ENCODE data around the gene LRP1. TPM values are rescaled to one million over a fixed set of nuclear protein-coding genes. Genes with fewer than 3 reads are reported as not detected.

LRP1 gene
- total and polyA plus RNA-seq, 8 donors = 108 to 325 (median 138) TPM

- peak in 2 of 4 donors; percentile 72 to 87 for DNase-seq
- H3K4me3 ChIP-seq = peak overlapping the region; percentile 79 to 80
- intact Hi-C loops (cut with DNase I) = no loop called here
- peaks cover 18 to 40% of the 10 kb centered on the region in 2 donors for H3K4me1 ChIP-seq
- no peaks in the 10 kb centered on the region for H3K9me3 ChIP-seq
- peaks cover 0 to 3% of the 10 kb centered on the region in 2 donors for H3K36me3 ChIP-seq
- peak overlapping the region; percentile 97 to 100 for H3K27ac ChIP-seq
- peaks cover 0 to 6% of the 10 kb centered on the region in 2 donors for H3K27me3 ChIP-seq
- no peak for ATAC-seq
- TF ChIP-seq, protein P1, sequence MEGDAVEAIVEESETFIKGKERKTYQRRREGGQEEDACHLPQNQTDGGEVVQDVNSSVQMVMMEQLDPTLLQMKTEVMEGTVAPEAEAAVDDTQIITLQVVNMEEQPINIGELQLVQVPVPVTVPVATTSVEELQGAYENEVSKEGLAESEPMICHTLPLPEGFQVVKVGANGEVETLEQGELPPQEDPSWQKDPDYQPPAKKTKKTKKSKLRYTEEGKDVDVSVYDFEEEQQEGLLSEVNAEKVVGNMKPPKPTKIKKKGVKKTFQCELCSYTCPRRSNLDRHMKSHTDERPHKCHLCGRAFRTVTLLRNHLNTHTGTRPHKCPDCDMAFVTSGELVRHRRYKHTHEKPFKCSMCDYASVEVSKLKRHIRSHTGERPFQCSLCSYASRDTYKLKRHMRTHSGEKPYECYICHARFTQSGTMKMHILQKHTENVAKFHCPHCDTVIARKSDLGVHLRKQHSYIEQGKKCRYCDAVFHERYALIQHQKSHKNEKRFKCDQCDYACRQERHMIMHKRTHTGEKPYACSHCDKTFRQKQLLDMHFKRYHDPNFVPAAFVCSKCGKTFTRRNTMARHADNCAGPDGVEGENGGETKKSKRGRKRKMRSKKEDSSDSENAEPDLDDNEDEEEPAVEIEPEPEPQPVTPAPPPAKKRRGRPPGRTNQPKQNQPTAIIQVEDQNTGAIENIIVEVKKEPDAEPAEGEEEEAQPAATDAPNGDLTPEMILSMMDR (IDR thresholded peaks at IDR 0.05) = no peak
Observed at GRCh38 chr12:57085999-57086492, 42.2 kb upstream of the LRP1 start.

GRCh38 chr12:57086493-57087009, 41.7 kb upstream of the LRP1 start:
- intact Hi-C loops (cut with DNase I) = no loop called here
- H3K36me3 ChIP-seq = peaks cover 0 to 8% of the 10 kb centered on the region in 2 donors
- DNase-seq (peak; percentile 71 to 92 (median 80)), ATAC-seq (no peak)
- H3K27me3 ChIP-seq = peaks cover 0 to 6% of the 10 kb centered on the region in 2 donors
- H3K9me3 ChIP-seq = no peaks in the 10 kb centered on the region
- peak overlapping the region; percentile 79 to 80 for H3K4me3 ChIP-seq
- TF ChIP-seq, protein P1 (IDR thresholded peaks at IDR 0.05) = peak in 1 of 2 donors; percentile 17
- peak overlapping the region; percentile 97 to 100 for H3K27ac ChIP-seq
- peaks cover 23 to 45% of the 10 kb centered on the region in 2 donors for H3K4me1 ChIP-seq

GRCh38 chr12:57087010-57087690, 41.1 kb upstream of the LRP1 start:
- TF ChIP-seq, protein P1 (IDR thresholded peaks at IDR 0.05) = no peak
- ATAC-seq = peak; percentile 65
- intact Hi-C loops (cut with DNase I) = no loop called here
- peak; percentile 81 to 96 (median 94) for DNase-seq
- Histone ChIP-seq H3K9me3 (no peaks in the 10 kb centered on the region), H3K27ac (peak overlapping the region; percentile 97 to 100), H3K4me3 (peak overlapping the region; percentile 79 to 80), H3K36me3 (peaks cover 0 to 14% of the 10 kb centered on the region in 2 donors), H3K27me3 (peaks cover 0 to 6% of the 10 kb centered on the region in 2 donors), H3K4me1 (peaks cover 26 to 51% of the 10 kb centered on the region in 2 donors)

DNA sequence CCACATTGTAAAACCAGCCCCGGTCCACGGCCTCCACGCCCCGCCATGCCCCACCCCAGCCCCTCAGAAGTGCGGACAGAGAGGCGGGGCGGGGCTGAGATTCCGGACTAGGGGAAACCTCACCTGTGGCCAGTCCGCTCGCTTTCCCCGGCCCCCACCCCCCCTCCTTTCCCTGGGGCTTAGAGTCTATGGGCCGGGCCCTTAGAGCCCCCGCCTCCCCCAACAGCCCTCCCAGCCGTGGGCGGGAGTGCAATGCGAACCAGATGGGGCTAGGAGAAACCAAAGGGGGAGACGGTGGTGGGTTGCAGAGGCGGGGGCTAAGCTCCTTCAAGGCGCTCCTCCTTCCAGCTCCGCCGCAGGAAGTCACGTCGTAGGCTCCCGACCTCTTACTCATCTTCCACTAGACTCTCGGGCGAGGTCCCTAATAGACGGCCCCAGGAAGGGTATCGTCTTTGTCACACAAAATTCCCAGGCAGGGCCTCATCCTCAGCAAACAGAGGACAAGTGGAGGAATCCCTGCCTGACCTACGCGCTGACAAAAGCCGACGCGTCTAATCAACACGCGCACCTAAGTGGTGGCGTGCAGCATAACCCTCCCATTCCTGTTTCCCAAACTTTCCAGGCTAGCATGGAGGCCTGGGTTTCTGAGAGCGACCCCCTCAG, 40.5 kb upstream of the LRP1 start:
- intact Hi-C loops (cut with DNase I) = no loop called here
- peak; percentile 60 for ATAC-seq
- peaks cover 26 to 57% of the 10 kb centered on the region in 2 donors for H3K4me1 ChIP-seq

More for the DNA sequence above, 40.5 kb upstream of the LRP1 start:
- H3K4me3 ChIP-seq = peak overlapping the region; percentile 79 to 80
- TF ChIP-seq, protein P1 (IDR thresholded peaks at IDR 0.05) = no peak
- H3K36me3 ChIP-seq = peaks cover 0 to 20% of the 10 kb centered on the region in 2 donors
- H3K27me3 ChIP-seq = peaks cover 0 to 6% of the 10 kb centered on the region in 2 donors
- peak overlapping the region; percentile 97 to 100 for H3K27ac ChIP-seq
- no peaks in the 10 kb centered on the region for H3K9me3 ChIP-seq
- DNase-seq = peak; percentile 92 to 98 (median 93)

All from left lung (tissue), 10 donors.